ENCODE data around the gene CDK14.

GRCh38 chr7:90931986-90932916, 336.1 kb downstream of the CDK14 start:
- TF ChIP-seq CTCF (IDR thresholded peaks at IDR 0.05; ENCODE audit: borderline replicate concordance, extremely low read depth, low read length, poor library complexity, severe bottlenecking) (no peak), EZH2 (IDR thresholded peaks at IDR 0.05; ENCODE audit: borderline replicate concordance, low read depth, low read length, severe bottlenecking) (no peak)

All from DND-41 (cell line).